ENCODE measurements around the gene FRMD3.

The FRMD3 gene

DNA sequence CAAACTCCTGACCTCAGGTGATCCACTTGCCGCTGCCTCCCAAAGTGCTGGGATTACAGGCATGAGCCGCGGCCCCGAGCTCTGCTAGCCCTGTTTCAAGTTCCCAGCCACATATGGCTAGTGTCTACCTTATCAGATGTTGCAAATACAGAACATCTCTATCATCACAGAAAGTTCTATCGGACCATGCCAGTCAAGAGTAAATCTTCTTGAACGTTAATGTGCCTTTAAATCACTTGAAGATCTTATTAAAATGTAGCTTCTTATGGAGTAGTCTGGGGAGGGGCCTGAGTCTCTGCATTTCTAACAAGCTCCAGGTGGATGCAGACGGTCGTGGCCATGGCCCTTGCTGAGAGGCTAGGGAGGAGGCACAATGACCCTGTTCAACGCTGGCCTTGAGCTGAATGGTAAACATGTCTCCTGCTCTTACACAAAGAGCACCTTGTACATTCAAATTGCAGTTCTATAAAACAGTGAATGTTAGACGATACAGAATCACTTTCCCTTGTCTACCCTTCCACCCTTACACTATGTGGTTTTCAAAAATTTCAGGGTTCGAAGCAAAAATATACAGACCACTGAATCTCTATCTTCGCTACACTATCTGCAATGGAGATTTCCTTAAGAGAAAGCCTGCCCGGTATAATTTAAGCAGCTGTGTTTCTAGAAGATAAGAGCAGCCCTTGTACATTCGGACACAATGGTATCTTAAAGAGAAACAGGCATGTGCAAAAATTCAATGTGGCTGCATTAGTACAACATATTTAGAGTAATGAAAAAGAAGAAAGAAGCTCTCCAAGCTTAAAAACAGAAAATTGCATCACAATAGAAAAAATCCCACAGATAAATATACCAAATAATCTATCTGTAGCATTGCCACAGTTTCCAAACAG is 114.1 kb downstream of the FRMD3 start:
- TF ChIP-seq, protein P1, sequence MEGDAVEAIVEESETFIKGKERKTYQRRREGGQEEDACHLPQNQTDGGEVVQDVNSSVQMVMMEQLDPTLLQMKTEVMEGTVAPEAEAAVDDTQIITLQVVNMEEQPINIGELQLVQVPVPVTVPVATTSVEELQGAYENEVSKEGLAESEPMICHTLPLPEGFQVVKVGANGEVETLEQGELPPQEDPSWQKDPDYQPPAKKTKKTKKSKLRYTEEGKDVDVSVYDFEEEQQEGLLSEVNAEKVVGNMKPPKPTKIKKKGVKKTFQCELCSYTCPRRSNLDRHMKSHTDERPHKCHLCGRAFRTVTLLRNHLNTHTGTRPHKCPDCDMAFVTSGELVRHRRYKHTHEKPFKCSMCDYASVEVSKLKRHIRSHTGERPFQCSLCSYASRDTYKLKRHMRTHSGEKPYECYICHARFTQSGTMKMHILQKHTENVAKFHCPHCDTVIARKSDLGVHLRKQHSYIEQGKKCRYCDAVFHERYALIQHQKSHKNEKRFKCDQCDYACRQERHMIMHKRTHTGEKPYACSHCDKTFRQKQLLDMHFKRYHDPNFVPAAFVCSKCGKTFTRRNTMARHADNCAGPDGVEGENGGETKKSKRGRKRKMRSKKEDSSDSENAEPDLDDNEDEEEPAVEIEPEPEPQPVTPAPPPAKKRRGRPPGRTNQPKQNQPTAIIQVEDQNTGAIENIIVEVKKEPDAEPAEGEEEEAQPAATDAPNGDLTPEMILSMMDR (IDR thresholded peaks at IDR 0.05; ENCODE audit: low read depth, low read length, missing control alignments): no peak
- DNase-seq (ENCODE audit: low read depth): no peak
- no peak overlapping the region for H3K4me3 ChIP-seq (ENCODE audit: low read depth, low read length)
- in situ Hi-C loops (cut with HindIII; ENCODE audit: low sequenced_read_pairs): no loop called here

DNA sequence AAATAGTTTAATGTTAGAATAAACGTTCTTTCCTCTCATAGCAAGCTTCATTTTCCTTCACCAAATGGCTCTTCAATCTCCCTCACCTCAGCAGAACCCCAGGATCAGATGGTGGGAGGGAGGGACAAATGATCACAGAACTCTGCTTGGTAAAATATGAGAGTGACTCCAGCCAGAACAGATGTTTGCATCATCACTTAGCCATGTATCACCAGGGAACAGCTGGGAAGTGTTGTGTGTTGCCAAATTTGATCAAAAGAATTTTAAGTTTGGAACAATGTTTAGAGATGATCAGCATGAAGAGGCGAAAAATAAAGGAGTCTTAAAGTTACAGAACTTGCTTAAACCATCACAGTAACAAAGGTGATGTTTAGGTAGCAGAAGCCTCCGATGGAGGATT is 115.7 kb downstream of the FRMD3 start:
- H3K4me3 ChIP-seq (ENCODE audit: low read depth, low read length): no peak overlapping the region
- DNase-seq (ENCODE audit: low read depth): no peak
- in situ Hi-C loops (cut with HindIII; ENCODE audit: low sequenced_read_pairs): no loop called here
- TF ChIP-seq, protein P1 (IDR thresholded peaks at IDR 0.05; ENCODE audit: low read depth, low read length, missing control alignments): no peak

DNA sequence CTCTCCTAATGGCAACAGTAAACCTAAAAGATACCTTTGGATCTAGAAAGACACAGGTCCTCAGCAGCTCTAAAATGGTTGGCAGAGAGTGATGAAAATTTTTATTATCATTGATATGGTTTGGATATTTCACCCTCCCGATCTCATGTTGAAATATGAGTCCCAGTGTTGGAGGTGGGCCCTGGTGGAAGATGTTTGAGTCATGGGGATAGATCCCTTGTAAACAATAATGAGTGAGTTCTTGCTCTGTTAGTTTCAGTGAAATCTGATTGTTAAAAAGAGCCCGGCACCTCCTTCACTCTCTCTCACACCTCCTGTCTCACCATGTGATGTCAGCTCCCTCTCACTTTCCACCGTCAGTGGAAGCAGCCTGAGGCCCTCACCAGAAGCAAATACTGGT is 117.7 kb downstream of the FRMD3 start:
- in situ Hi-C loops (cut with HindIII; ENCODE audit: low sequenced_read_pairs): no loop called here
- no peak for DNase-seq (ENCODE audit: low read depth)
- H3K4me3 ChIP-seq (ENCODE audit: low read depth, low read length): no peak overlapping the region
- TF ChIP-seq, protein P1 (IDR thresholded peaks at IDR 0.05; ENCODE audit: low read depth, low read length, missing control alignments): no peak

DNA sequence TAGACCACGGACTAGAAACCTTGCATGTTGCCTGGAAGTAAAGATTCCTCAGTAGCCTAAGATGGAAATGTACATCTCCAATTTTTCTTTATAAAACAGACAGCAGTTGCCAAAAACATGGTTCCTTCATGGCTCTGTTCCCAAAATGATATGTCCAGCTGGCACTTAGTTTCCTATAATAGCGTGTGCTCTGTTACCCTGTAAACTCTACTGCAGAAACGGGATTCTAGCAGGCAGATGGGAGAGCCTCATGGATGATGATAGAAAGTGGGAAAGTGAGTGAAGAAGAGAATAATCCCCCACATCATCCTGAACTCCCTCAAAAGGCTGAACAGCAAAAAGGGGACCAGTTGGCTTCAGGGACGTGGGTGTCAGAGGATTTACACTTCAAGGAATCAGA is 118.2 kb downstream of the FRMD3 start:
- H3K4me3 ChIP-seq (ENCODE audit: low read depth, low read length): no peak overlapping the region
- in situ Hi-C loops (cut with HindIII; ENCODE audit: low sequenced_read_pairs): no loop called here
- TF ChIP-seq, protein P1 (IDR thresholded peaks at IDR 0.05; ENCODE audit: low read depth, low read length, missing control alignments): no peak
- no peak for DNase-seq (ENCODE audit: low read depth)

DNA sequence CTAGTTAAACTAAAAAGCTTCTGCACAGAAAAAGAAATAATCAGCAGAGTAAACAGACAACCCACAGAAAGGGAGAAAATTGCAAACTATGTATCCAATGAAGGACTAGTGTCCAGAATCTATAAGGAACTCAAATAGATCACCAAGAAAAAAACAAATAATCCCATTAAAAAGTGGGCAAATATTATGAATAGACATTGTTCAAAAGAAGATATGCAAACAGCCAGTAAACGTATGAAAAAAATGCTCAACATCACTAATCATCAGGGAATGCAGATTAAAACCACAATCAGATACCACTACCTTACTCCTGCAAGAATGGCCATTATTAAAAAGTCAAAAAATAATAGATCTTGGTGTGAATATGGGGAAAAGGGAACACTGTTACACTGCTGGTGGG is 119.9 kb downstream of the FRMD3 start:
- DNase-seq (ENCODE audit: low read depth): no peak
- in situ Hi-C loops (cut with HindIII; ENCODE audit: low sequenced_read_pairs): no loop called here
- no peak overlapping the region for H3K4me3 ChIP-seq (ENCODE audit: low read depth, low read length)
- TF ChIP-seq, protein P1 (IDR thresholded peaks at IDR 0.05; ENCODE audit: low read depth, low read length, missing control alignments): no peak

DNA sequence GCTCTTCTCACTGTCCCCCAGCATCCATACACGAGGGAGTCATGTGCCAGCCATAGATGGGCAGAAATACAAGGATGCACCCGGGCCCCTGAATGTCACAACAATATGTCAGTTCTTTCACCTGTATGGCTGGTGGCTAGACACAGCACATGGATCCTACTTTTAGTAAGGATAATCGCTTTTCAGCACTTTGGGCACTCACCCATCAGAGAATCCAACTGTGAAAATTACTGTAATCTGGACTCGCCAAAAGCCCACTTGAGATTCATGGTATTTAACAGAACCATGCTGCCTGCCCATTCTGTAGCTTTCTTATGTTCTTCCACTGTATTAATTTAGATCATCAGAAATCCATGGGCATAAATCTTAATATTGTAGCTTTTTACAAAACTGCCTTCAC is 124.8 kb downstream of the FRMD3 start:
- TF ChIP-seq, protein P1 (IDR thresholded peaks at IDR 0.05; ENCODE audit: low read depth, low read length, missing control alignments): no peak
- no peak overlapping the region for H3K4me3 ChIP-seq (ENCODE audit: low read depth, low read length)
- in situ Hi-C loops (cut with HindIII; ENCODE audit: low sequenced_read_pairs): no loop called here
- DNase-seq (ENCODE audit: low read depth): no peak
